NCI-H510A treated with DMSO at 0.1 percent for 48 hours (cell line): Measurements from ENCODE around the gene PNPO.

Experiments used
- DNase-seq: peaks from one replicate; lab custom pipeline; 2025; lab: John Stamatoyannopoulos, UW

Gene PNPO

DNA sequence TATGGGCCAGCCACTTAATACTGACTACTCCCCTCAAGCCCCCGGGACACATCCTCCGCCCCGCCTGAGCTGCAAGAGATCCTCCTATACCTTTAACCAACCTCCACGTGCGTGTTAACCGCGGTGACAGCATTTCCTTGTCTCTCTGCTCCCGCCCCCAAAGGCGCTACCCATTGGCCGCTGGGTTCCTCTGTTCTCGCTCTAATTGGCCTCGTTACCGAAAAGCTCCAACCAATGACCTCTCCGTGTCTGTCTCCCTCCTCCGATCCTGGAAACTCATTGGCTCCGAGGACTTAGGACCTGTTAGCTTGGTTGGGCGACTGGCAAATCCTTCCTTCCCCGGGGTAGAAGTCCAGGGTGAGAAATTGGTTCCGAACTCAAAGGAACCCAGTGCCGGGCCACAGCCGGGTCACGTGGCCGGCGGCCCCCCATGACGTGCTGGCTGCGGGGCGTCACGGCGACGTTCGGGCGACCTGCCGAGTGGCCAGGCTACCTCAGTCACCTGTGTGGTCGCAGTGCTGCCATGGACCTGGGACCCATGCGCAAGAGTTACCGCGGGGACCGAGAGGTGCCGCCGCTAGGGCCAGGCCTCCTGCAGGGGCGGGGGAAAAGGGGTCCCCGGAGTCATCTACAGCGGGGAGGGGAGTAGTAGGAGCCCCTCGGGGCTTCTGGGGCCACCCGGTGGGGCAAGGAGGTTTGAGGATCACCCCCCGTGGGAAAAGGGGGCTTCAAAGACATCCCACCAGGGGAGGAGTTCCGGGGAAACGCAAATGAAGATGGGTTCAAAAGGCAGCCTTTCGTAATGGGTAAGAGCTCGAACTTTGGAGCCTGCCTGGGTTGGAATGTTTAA is at the start of gene PNPO:
TSS of gene PNPO (plus strand) at position 326 of the 850 bp plus-strand sequence. CDS start at position 431, 105 bp downstream.
- DNase-seq = peak; percentile 100

DNA sequence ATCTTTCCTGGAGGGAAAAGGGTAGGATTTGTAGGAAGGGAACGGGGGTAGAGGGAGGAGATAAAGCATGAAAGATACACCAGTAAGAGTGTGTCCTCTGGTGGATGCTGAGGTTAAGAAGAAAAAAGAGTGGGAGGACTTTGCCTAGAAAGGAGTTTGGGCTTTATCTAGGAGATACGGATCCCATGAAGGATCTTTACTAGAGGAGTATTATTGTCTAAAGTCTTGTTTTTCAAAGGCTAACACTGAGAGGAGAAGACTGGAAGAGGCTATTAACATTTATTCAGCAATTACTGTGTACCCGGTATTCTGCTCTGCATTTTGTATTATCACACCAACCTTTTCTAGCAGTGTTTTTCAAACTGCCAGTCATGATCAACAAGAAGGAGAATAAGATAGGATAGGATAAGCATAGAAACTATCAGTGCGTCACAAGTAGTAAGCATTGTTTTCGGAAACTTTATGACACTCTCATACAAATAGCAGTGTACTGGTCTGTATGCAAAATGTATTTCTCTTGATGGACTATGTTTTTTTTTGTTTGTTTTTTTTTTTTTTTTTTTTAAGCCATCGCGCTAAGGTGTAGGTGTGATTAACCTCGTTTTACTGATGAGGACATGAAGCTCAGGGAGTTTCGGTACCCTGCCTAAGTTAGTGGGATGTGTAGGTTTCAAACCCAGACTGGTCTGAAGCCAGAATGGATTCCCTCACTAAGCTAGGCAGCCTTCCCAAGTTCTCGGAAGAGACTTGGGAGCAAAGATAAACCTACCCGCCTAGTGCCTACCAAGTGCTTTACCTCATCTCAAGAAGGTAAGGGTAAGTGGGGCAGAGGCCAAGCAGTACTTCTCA is 46.6 kb upstream of the PNPO start:
- DNase-seq = no peak

DNA sequence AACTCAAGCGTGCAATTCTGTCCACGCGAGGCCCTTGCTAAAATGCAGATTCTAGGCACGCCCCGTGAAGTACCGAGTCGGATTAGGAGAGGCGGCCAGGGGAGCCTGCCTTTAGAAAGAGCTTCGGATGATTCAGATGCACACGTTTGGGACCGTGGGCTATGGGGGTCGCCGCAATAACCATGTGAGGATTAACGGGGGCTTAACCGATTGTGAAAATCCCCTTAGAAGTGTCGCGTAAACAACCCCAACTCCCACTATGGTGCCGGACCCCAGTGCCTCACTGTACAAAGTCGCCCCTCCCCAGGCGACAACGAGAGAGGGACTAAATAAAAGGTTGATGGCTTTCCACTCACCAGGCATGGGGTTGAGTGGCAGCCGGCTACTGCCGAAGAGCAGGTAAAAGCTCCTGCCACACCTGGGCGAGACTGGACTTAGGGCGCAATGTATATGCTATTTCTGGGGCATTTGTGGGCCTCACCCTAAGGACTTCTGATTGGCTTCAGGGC is 46.0 kb upstream of the PNPO start:
- DNase-seq = no peak

- peak; percentile 100 for DNase-seq
These were observed 45.3 kb upstream of the PNPO start, which contains the start of gene SP2 for GRCh38 chr17:47895856-47896671. Gene SP2 (plus strand): TSS chr17:47896236. CDS start chr17:47896287, 51 bp downstream.

- no peak for DNase-seq
These were observed 44.5 kb upstream of the PNPO start for GRCh38 chr17:47896672-47897490.

GRCh38 chr17:47897561-47897960 is 43.8 kb upstream of the PNPO start:
- no peak for DNase-seq

DNA sequence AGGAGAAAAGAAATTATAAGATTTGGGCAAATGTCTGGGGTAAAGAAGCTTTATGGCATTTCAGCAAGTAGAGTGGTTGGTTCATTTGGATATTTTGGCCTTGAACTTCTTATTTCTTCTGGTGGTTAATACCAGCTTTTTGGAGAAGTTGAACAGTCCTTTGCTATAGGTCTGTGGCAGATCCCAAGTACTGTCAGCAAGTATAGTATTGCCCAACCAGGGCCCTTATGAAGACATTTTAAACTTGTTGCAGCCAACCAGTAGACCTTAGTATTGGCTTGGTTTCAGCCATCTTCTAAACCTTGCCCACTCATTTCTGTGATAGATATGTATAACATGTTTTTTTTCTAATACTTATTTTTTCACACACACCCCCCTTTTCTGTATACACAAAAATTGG is 43.1 kb upstream of the PNPO start:
- no peak for DNase-seq

- DNase-seq = no peak
These were observed 41.7 kb upstream of the PNPO start for GRCh38 chr17:47899643-47900042.

GRCh38 chr17:47901423-47901822 is 39.9 kb upstream of the PNPO start:
- DNase-seq = no peak

GRCh38 chr17:47902039-47902744 is 39.2 kb upstream of the PNPO start:
- DNase-seq = no peak

DNA sequence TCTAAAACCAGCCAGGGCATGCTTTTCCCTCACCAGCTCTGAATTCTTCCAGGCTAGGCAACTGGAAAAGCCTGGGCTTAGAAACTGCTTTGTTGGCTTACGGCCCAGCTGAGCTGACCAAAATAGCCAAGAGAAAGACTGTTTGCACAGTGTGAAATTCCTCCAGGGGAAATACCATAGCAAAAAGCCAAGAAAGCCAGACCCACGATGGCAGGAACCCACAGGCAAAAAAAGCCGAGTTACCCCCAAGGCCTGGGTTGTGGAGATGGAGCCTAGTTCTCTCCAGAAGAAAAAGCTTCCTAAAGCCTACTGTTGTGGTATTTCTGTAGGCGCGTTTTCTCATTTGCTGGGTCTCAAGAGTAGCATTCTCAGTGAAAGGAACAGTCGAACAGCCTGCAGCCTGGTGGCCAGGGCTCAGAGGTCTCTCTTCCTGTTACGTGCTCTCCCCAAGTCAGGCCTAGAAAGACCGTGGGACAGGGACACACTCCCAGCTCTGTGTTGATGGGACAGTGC is 36.1 kb upstream of the PNPO start:
- no peak for DNase-seq

DNA sequence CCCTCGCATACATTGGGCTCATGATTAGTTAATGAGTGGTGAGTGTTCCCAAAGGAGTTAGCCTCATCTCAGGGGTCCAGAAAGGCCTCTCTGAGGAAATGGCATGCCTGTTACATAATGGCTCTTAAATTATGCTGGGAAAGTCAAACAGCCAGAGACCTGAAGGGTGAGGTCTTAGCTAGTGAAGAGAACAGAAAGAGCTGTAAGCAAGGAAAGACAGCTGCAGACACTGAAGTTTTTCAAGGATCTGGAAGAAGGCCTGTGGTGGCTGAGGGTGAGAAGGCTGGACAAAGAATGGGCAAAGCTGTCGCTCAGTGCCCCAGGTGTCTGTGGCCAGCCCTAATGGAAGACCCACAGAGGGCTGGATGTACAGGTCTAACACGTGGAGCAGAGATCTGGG is 34.9 kb upstream of the PNPO start:
- DNase-seq = no peak

- DNase-seq = no peak
These were observed 33.3 kb upstream of the PNPO start for GRCh38 chr17:47907932-47908562.

GRCh38 chr17:47913050-47913449 is 28.3 kb upstream of the PNPO start:
- DNase-seq = no peak

- no peak for DNase-seq
These were observed 26.9 kb upstream of the PNPO start for GRCh38 chr17:47914306-47914948.

DNA sequence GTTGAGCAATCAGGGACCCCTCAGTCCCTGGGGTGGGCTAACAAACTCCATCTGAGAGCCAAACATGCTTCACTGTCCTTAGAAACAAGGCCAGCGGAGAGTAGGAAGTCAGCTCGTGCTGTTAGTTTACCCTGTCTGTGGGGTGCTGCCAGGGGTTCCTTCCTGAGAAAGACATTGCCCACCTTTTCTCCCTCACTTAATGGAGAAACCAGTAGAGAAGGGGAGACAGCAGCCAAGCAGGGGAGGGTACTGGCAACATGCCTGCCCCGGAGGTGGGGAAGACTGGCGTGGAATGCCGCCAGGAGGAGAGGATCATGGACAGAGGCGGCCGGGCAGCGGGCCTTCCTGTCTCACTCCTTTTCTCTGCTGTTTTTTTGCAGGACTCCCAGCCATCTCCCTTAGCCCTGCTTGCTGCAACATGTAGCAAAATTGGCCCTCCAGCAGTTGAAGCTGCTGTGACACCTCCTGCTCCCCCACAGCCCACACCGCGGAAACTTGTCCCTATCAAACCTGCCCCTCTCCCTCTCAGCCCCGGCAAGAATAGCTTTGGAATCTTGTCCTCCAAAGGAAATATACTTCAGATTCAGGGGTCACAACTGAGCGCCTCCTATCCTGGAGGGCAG is 25.5 kb upstream of the PNPO start:
- no peak for DNase-seq

- no peak for DNase-seq
These were observed 24.7 kb upstream of the PNPO start for GRCh38 chr17:47916489-47917208.

GRCh38 chr17:47917581-47917980 is 23.8 kb upstream of the PNPO start:
- no peak for DNase-seq
